Mesendoderm (in vitro differentiated cells): Measurements from ENCODE around the gene TLCD3B.

ENCODE experiments used
- DNase-seq: peaks from one replicate; pipeline ENCODE4 v3.0.0; 2013
- H2AK5ac ChIP-seq: 2 replicates; pipeline ENCODE4 v1.6.1; 2013; ENCODE audit warnings: low read length, inconsistent platforms
- H2BK120ac ChIP-seq: 2 replicates; pipeline ENCODE4 v1.6.1; 2013; ENCODE audit warnings: low read depth, mild to moderate bottlenecking, low read length, moderate library complexity, mixed read lengths
- H2BK15ac ChIP-seq: replicated peaks from 2 replicates; pipeline ENCODE4 v1.6.1; 2013; ENCODE audit warnings: low read depth, mild to moderate bottlenecking, moderate library complexity
- H2BK5ac ChIP-seq: 2 replicates; pipeline ENCODE4 v1.6.1; 2013; ENCODE audit warnings: low read length, inconsistent platforms
- H3K18ac ChIP-seq: 2 replicates; pipeline ENCODE4 v1.6.1; 2013; ENCODE audit warnings: mild to moderate bottlenecking, low read length, mixed read lengths
- H3K23ac ChIP-seq: one replicate; pipeline ENCODE4 v1.6.1; 2013; ENCODE audit warnings: low read length
- H3K27ac ChIP-seq: 2 replicates; pipeline ENCODE4 v1.5.1; 2013; ENCODE audit warnings: low read depth, mild to moderate bottlenecking, inconsistent platforms, low read length, moderate library complexity
- H3K27me3 ChIP-seq: 2 replicates; pipeline ENCODE4 v1.6.1; 2013; ENCODE audit warnings: low read length, control low read depth, mild to moderate bottlenecking, inconsistent platforms; ENCODE audit not compliant: insufficient read depth, poor library complexity
- H3K36me3 ChIP-seq: 2 replicates; pipeline ENCODE4 v1.6.1; 2013; ENCODE audit warnings: low read length, inconsistent platforms; ENCODE audit not compliant: control insufficient read depth, insufficient read depth
- H3K4ac ChIP-seq: one replicate; pipeline ENCODE4 v1.6.1; 2013; ENCODE audit warnings: low read depth, mild to moderate bottlenecking, low read length, moderate library complexity
- H3K4me1 ChIP-seq: 2 replicates; pipeline ENCODE4 v1.6.1; 2013; ENCODE audit warnings: low read depth, low read length, inconsistent platforms; ENCODE audit not compliant: control insufficient read depth
- H3K4me2 ChIP-seq: 2 replicates; pipeline ENCODE4 v1.6.1; 2013; ENCODE audit warnings: low read length
- H3K4me3 ChIP-seq: 2 replicates; pipeline ENCODE4 v1.5.1; 2013; ENCODE audit warnings: mild to moderate bottlenecking, low read length
- H3K56ac ChIP-seq: one replicate; pipeline ENCODE4 v1.6.1; 2013; ENCODE audit warnings: low read length
- H3K79me1 ChIP-seq: 2 replicates; pipeline ENCODE4 v1.6.1; 2013; ENCODE audit warnings: low read length, inconsistent platforms
- H3K79me2 ChIP-seq: 2 replicates; pipeline ENCODE4 v1.6.1; 2013; ENCODE audit warnings: mild to moderate bottlenecking, low read length; ENCODE audit not compliant: control insufficient read depth, insufficient read depth
- H3K9ac ChIP-seq: 2 replicates; pipeline ENCODE4 v1.6.1; 2013; ENCODE audit warnings: low read length, inconsistent platforms
- H4K5ac ChIP-seq: one replicate; pipeline ENCODE4 v1.6.1; 2013; ENCODE audit warnings: low read length
- H4K8ac ChIP-seq: one replicate; pipeline ENCODE4 v1.6.1; 2013; ENCODE audit warnings: low read depth, mild to moderate bottlenecking, control low read depth, low read length, moderate library complexity
- WGBS: extraction: QIAGEN DNeasy Blood & Tissue Kit; methylation state at CpG from one replicate; pipeline ENCODE4 v1.1.7; 2013; ENCODE audit warnings: low lambda C conversion rate, missing lambda C conversion rate; ENCODE audit not compliant: insufficient coverage; ENCODE audit errors: extremely low coverage; 5-methylcytosine and 5-hydroxymethylcytosine counted together

TLCD3B gene

GRCh38 chr16:30011714-30012504, 19.2 kb downstream of the TLCD3B start:
- Histone ChIP-seq H3K4me3 (no peak overlapping the region), H2BK15ac (no peak overlapping the region)
- no CpG with 5 or more reads among the region's 31 CpGs for WGBS

GRCh38 chr16:30010844-30011713, 20.0 kb downstream of the TLCD3B start, which contains the start of gene DOC2A:
Gene DOC2A, minus strand, starts transcription at chr16:30011027. Its CDS starts 805 bp downstream, at chr16:30010222.
- Histone ChIP-seq H3K4me2 (peak within 1 kb of the TSS; percentile 95), H3K79me2 (no peaks in the 10 kb centered on the region), H2BK5ac (no peak within 1 kb of the TSS), H3K23ac (peak within 1 kb of the TSS; percentile 80), H3K4ac (no peak within 1 kb of the TSS), H3K36me3 (no peaks in the 10 kb centered on the region), H3K27me3 (no peaks in the 10 kb centered on the region), H3K18ac (no peak within 1 kb of the TSS), H2BK15ac (no peak within 1 kb of the TSS), H3K9ac (peak within 1 kb of the TSS; percentile 48), H4K5ac (no peak within 1 kb of the TSS), H3K4me1 (no peaks in the 10 kb centered on the region), H3K4me3 (peak within 1 kb of the TSS; percentile 51), H3K27ac (no peak within 1 kb of the TSS), H4K8ac (no peak within 1 kb of the TSS), H2BK120ac (no peak within 1 kb of the TSS), H3K79me1 (no peaks in the 10 kb centered on the region), H3K56ac (peak within 1 kb of the TSS; percentile 79), H2AK5ac (no peak within 1 kb of the TSS)
- WGBS = no CpG with 5 or more reads among the region's 99 CpGs
- DNase-seq = peak; percentile 60

More at GRCh38 chr16:30011714-30012504, 19.2 kb downstream of the TLCD3B start:
- H3K4me1 ChIP-seq = no peaks in the 10 kb centered on the region
- no peaks in the 10 kb centered on the region for H3K79me1 ChIP-seq
- H2BK5ac ChIP-seq = no peak overlapping the region
- H3K27ac ChIP-seq = no peak overlapping the region
- H3K27me3 ChIP-seq = no peaks in the 10 kb centered on the region
- DNase-seq = no peak
- no peak overlapping the region for H2BK120ac ChIP-seq
- H3K4ac ChIP-seq = no peak overlapping the region
- peak overlapping the region; percentile 42 for H3K56ac ChIP-seq
- H3K36me3 ChIP-seq = no peaks in the 10 kb centered on the region
- no peak overlapping the region for H3K23ac ChIP-seq
- H3K79me2 ChIP-seq = no peaks in the 10 kb centered on the region
- H4K5ac ChIP-seq = no peak overlapping the region
- peak overlapping the region; percentile 73 for H3K4me2 ChIP-seq
- H3K18ac ChIP-seq = no peak overlapping the region
- no peak overlapping the region for H4K8ac ChIP-seq
- no peak overlapping the region for H3K9ac ChIP-seq
- no peak overlapping the region for H2AK5ac ChIP-seq

- Histone ChIP-seq H3K4ac (no peak overlapping the region), H3K27me3 (no peaks in the 10 kb centered on the region), H3K4me3 (no peak overlapping the region), H3K9ac (peak overlapping the region; percentile 40), H4K5ac (no peak overlapping the region), H3K27ac (no peak overlapping the region), H3K79me1 (no peaks in the 10 kb centered on the region), H3K4me1 (no peaks in the 10 kb centered on the region), H3K56ac (peak overlapping the region; percentile 40), H3K4me2 (peak overlapping the region; percentile 85), H2BK120ac (no peak overlapping the region), H4K8ac (no peak overlapping the region), H2BK5ac (no peak overlapping the region), H3K18ac (no peak overlapping the region), H3K79me2 (no peaks in the 10 kb centered on the region), H3K23ac (peak overlapping the region; percentile 80), H2AK5ac (no peak overlapping the region), H2BK15ac (no peak overlapping the region), H3K36me3 (no peaks in the 10 kb centered on the region)
- no peak for DNase-seq
- no CpG with 5 or more reads among the region's 34 CpGs for WGBS
Observed at GRCh38 chr16:30009990-30010843, 20.9 kb downstream of the TLCD3B start.

- Histone ChIP-seq H3K23ac (no peak overlapping the region), H4K5ac (no peak overlapping the region), H3K27ac (no peak overlapping the region), H3K79me1 (no peaks in the 10 kb centered on the region), H3K4ac (no peak overlapping the region), H2BK15ac (no peak overlapping the region), H4K8ac (no peak overlapping the region), H3K27me3 (no peaks in the 10 kb centered on the region), H3K18ac (no peak overlapping the region), H3K4me1 (no peaks in the 10 kb centered on the region), H2BK5ac (no peak overlapping the region), H3K4me2 (no peak overlapping the region), H3K79me2 (no peaks in the 10 kb centered on the region), H2AK5ac (no peak overlapping the region), H3K56ac (no peak overlapping the region), H3K36me3 (no peaks in the 10 kb centered on the region), H3K4me3 (no peak overlapping the region), H3K9ac (no peak overlapping the region), H2BK120ac (no peak overlapping the region)
- DNase-seq = no peak
- WGBS = no CpG with 5 or more reads among the region's 26 CpGs
Observed at GRCh38 chr16:30009085-30009862, 21.8 kb downstream of the TLCD3B start.

- H3K27ac ChIP-seq = no peak overlapping the region
- H3K9ac ChIP-seq = no peak overlapping the region
- H3K4ac ChIP-seq = no peak overlapping the region
- H3K4me1 ChIP-seq = no peaks in the 10 kb centered on the region
- no CpG with 5 or more reads among the region's 11 CpGs for WGBS
- no peak overlapping the region for H3K4me2 ChIP-seq
- H4K5ac ChIP-seq = no peak overlapping the region
- no peak overlapping the region for H2BK5ac ChIP-seq
- H2BK15ac ChIP-seq = no peak overlapping the region
- H3K36me3 ChIP-seq = peaks cover 2% of the 10 kb centered on the region
- no peak for DNase-seq
- H3K4me3 ChIP-seq = no peak overlapping the region
- H3K23ac ChIP-seq = no peak overlapping the region
- no peak overlapping the region for H4K8ac ChIP-seq
- no peaks in the 10 kb centered on the region for H3K79me1 ChIP-seq
- no peak overlapping the region for H3K18ac ChIP-seq
- no peak overlapping the region for H3K56ac ChIP-seq
- no peaks in the 10 kb centered on the region for H3K27me3 ChIP-seq
- H3K79me2 ChIP-seq = no peaks in the 10 kb centered on the region
- no peak overlapping the region for H2AK5ac ChIP-seq
- no peak overlapping the region for H2BK120ac ChIP-seq
Observed at GRCh38 chr16:30007378-30007895, 23.6 kb downstream of the TLCD3B start.
